Measurements from ENCODE around the gene SLC7A7. TPM values are rescaled to one million over a fixed set of nuclear protein-coding genes. Genes with fewer than 3 reads are reported as not detected.
"Not testable (repeated sequence)": the region's sequence is repeated elsewhere in the genome, so short reads cannot be mapped to it uniquely, and the experiment has no call there.

SLC7A7 gene
- total and polyA plus RNA-seq, 2 experiments from 2014 or later: 3.6 to 4.1 TPM

GRCh38 chr14:22861651-22862050 is 46.4 kb upstream of the SLC7A7 start (continued):
- no peak for TF ChIP-seq REST (IDR thresholded peaks at IDR 0.05; ENCODE audit: unreplicated experiment)

- H3K27me3 Mint-ChIP-seq (ENCODE audit: insufficient read depth, low read depth, poor library complexity); DNase-seq (ENCODE audit: low spot score); H3K36me3 ChIP-seq (ENCODE audit: insufficient read depth); ATAC-seq; H3K9me3 Mint-ChIP-seq; H3K4me1 Mint-ChIP-seq; H4K20me1 ChIP-seq (replicated peaks; ENCODE audit: insufficient read depth); H3K79me2 ChIP-seq (replicated peaks; ENCODE audit: insufficient read depth); H3K27ac Mint-ChIP-seq; H3K9me2 ChIP-seq (ENCODE audit: insufficient read depth); H3K4me3 Mint-ChIP-seq; H3K4me1 ChIP-seq (ENCODE audit: insufficient read depth); H3K27ac ChIP-seq (ENCODE audit: low read depth); H3K4me3 ChIP-seq; H2AFZ ChIP-seq; H3K27me3 ChIP-seq (ENCODE audit: insufficient read depth); H3F3A ChIP-seq (replicated peaks; ENCODE audit: low read depth); H3K4me2 ChIP-seq; H3K36me3 Mint-ChIP-seq (ENCODE audit: low read depth): not testable (repeated sequence)
Measured at GRCh38 chr14:22860377-22860776, 45.1 kb upstream of the SLC7A7 start.

GRCh38 chr14:22856428-22856827 is 41.2 kb upstream of the SLC7A7 start:
- H4K20me1 ChIP-seq (replicated peaks; ENCODE audit: insufficient read depth): no peaks in the 10 kb centered on the region
- no peaks in the 10 kb centered on the region for H3K27me3 ChIP-seq (ENCODE audit: insufficient read depth)
- no peak overlapping the region for H2AFZ ChIP-seq
- peaks cover 4% of the 10 kb centered on the region for H3K4me1 ChIP-seq (ENCODE audit: insufficient read depth)
- no peak overlapping the region for H3K27ac ChIP-seq (ENCODE audit: low read depth)
- no peak overlapping the region for H3K4me3 ChIP-seq
- no peak overlapping the region for H3K4me2 ChIP-seq
- no peaks in the 10 kb centered on the region; the same call in 2 of the 3 replicates for H3K9me3 Mint-ChIP-seq
- DNase-seq (ENCODE audit: low spot score) (no peak), ATAC-seq (no peak)
- H3K79me2 ChIP-seq (replicated peaks; ENCODE audit: insufficient read depth): no peaks in the 10 kb centered on the region
- H3K36me3 Mint-ChIP-seq (ENCODE audit: low read depth): no peaks in the 10 kb centered on the region; the same call in 2 of the 3 replicates
- H3K36me3 ChIP-seq (ENCODE audit: insufficient read depth): no peaks in the 10 kb centered on the region
- peaks cover 7% of the 10 kb centered on the region for H3K4me1 Mint-ChIP-seq
- H3K27ac Mint-ChIP-seq: no peak overlapping the region
- no peaks in the 10 kb centered on the region for H3K9me2 ChIP-seq (ENCODE audit: insufficient read depth)
- H3K4me3 Mint-ChIP-seq: no peak overlapping the region
- TF ChIP-seq ZNF462 (CRISPR knock-in tag; IDR thresholded peaks at IDR 0.05) (no peak), EZH2 (IDR thresholded peaks at IDR 0.05; ENCODE audit: low read depth, unreplicated experiment) (no peak)
- peaks cover 10% of the 10 kb centered on the region; the same call in 1 of the 2 replicates for H3F3A ChIP-seq (replicated peaks; ENCODE audit: low read depth)
- peaks cover 3% of the 10 kb centered on the region for H3K27me3 Mint-ChIP-seq (ENCODE audit: insufficient read depth, low read depth, poor library complexity)
